ENCODE data around the gene PROKR1.
"Not testable (repeated sequence)": the region's sequence is repeated elsewhere in the genome, so short reads cannot be mapped to it uniquely, and the experiment has no call there.

PROKR1 gene

DNA sequence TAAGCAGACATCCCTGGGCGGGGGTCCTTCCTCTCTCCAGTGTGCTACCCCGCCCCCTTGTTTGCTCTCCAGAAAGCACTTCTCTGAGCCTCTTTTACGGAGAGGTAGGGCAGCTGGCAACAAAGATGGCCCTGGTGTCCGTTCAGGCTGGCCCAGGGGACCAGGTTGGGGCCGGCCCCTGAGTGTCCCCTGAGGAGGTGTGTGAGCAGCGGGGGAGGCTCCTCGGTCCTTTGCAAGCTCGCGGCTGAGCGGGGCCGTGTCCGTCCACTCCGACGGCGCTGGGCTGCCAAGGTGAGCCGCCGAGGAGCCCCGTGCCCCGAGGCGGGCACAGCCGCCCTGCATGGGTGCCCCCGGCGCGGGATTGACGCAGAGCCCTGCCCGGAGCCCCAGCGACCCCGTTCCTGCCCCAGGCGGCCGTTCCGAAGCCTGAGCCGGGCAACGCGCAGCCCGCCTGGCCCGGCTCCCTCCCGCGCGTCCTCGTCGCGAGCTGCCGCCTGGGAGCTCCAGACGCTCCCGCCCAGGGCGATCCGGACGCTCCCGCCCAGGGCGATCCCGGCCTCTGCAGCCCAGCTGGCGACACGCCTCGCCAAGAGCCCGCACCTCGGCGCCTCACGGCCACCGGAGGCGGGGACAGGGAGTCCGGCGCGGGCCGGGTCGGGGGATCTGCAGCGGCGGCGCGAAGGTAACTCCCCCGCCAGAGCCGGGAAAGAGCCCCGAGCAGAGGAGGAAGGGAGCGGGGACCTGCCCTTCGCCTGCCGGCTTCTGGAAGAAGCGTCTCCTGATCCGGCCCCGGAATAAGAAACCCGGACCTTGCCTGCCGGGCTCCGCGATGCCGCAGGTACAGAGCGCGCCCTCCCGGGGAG, at the start of gene PROKR1:
TSS of gene PROKR1 (plus strand) at position 569 of the 863 bp plus-strand sequence. CDS start 2,243 bp downstream, outside the sequence.
- no peak within 1 kb of the TSS for H3K27ac ChIP-seq

DNA sequence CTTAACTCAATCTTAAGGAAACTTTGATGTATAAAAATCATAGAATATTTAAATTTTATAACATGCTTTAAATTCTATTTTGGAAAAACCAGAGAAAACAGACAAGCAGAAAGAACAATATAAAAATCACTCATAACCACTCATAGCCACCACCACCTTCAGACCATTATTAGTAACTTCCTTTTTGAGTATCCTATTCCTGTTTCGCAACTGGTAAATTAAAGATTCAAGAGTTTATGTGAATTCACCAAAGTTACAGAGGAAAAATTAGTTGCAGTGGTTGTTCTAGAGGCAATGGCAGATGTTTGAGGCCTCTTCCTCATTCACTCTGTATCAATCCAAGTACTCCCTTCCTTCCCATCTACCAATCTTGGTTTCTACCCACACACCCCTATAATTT, 49.3 kb upstream of the PROKR1 start:
- TF ChIP-seq ZFX (IDR thresholded peaks at IDR 0.05; ENCODE audit: borderline replicate concordance) = no peak
- TF ChIP-seq, protein P1, sequence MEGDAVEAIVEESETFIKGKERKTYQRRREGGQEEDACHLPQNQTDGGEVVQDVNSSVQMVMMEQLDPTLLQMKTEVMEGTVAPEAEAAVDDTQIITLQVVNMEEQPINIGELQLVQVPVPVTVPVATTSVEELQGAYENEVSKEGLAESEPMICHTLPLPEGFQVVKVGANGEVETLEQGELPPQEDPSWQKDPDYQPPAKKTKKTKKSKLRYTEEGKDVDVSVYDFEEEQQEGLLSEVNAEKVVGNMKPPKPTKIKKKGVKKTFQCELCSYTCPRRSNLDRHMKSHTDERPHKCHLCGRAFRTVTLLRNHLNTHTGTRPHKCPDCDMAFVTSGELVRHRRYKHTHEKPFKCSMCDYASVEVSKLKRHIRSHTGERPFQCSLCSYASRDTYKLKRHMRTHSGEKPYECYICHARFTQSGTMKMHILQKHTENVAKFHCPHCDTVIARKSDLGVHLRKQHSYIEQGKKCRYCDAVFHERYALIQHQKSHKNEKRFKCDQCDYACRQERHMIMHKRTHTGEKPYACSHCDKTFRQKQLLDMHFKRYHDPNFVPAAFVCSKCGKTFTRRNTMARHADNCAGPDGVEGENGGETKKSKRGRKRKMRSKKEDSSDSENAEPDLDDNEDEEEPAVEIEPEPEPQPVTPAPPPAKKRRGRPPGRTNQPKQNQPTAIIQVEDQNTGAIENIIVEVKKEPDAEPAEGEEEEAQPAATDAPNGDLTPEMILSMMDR (IDR thresholded peaks at IDR 0.05) = no peak
- H3K27ac ChIP-seq = peak overlapping the region; percentile 66

More for the DNA sequence above, at the start of gene PROKR1:
- TF ChIP-seq ZFX (IDR thresholded peaks at IDR 0.05; ENCODE audit: borderline replicate concordance) = no peak
- TF ChIP-seq, protein P1 (IDR thresholded peaks at IDR 0.05) = peak; percentile 15

DNA sequence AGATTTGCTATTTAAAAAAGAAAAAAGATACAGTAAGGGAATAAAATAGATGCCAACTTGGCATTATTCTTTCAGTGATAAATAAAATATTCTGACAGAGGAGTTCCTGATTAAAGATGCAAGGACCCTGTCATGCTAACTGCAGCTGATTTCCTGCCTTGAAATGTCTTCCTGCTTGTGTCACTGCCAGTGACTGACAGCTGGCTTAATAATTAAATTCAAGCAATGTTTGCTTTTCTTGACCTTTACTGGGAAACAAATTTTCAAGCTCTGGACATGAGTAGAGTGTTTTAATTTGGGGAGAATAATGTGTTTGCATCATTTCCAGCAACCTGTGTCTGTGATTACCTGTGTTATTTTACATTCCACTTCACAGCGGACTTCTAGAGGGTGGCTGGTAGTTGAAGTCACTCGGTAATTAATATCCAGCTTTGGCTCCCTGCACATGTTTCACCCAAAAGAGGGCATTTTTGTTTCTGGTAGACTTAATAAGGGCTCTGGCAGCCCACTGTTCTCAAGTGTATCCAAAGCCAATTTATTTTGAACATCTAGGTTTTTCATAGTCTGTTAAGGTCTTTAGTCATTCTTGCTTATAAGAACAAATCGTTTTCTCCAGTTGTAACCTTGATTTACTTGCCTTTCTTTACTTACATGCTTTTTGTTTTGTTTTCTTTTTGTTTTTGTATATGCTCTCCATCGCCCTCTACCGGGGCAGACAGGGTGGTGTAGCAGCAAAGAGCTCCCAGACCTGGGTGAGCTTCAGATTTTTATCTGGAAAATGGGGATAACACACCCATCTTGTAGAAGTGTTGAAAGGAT, 48.5 kb upstream of the PROKR1 start:
- peak overlapping the region; percentile 66 for H3K27ac ChIP-seq

DNA sequence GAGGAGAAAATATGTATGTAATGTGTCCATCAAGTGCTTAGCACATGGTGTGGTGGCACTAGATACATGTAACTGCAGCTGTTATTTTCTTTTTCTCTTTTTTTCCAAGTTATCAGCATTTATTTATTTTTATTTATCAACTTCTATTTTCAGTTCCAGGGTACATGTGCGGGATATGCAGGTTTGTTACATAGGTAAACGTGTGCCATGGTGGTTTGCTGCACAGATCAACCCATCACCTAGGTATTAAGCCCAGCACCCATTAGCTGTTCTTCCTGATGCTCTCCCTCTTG, 47.9 kb upstream of the PROKR1 start:
- H3K27ac ChIP-seq = peak overlapping the region; percentile 66
- TF ChIP-seq, protein P1 (IDR thresholded peaks at IDR 0.05) = peak; percentile 62

More for the DNA sequence above, 48.5 kb upstream of the PROKR1 start:
- TF ChIP-seq, protein P1 (IDR thresholded peaks at IDR 0.05) = peak; percentile 91
- no peak for TF ChIP-seq ZFX (IDR thresholded peaks at IDR 0.05; ENCODE audit: borderline replicate concordance)

DNA sequence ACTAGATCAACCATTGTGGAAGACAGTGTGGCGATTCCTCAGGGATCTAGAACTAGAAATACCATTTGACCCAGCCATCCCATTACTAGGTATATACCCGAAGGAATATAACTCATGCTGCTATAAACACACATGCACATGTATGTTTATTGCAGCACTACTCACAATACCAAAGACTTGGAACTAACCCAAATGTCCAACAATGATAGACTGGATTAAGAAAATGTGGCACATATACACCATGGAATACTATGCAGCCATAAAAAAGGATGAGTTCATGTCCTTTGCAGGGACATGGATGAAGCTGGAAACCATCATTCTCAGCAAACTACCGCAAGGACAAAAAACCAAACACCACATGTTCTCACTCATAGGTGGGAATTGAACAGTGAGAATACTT, 42.9 kb upstream of the PROKR1 start:
- not testable (repeated sequence) for H3K27ac ChIP-seq

DNA sequence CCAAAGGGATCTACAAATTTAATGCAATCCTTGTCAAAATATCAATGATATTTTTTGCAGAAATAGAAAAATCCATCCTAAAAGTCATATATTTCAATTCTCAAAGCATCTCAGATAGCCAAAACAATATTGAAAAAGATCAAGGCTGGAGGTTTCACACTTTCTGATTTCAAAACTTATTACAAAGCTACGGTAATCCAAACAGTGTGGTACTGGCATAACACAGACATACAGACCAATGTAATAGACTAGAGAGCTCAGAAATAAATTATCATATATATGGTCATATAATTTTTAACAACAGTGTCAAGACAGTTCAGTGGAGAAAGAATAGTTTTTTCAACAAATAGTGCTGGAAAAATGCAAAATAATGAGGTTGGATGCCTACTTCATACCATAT, 40.3 kb upstream of the PROKR1 start:
- no peak overlapping the region for H3K27ac ChIP-seq

DNA sequence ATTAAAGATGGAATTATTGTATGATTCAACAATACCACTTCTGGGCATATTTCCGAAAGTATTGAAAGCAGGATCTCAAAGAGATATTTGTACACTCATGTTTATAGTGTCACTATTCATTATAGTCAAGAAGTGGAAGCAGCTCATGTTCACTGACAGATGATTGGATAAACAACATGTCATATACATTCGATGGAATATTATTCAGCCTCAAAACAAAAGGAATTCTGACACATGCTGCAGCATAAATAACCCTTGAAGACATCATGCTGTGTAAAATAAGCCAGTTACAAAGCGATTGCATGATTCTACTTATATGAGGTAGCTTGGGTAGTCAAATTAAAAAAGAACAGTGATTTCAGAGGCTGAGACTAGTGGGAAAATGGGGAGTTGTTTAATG, 39.3 kb upstream of the PROKR1 start:
- TF ChIP-seq ZFX (IDR thresholded peaks at IDR 0.05; ENCODE audit: borderline replicate concordance) = no peak
- TF ChIP-seq, protein P1 (IDR thresholded peaks at IDR 0.05) = no peak
- H3K27ac ChIP-seq = no peak overlapping the region

More for the DNA sequence above, 40.3 kb upstream of the PROKR1 start:
- TF ChIP-seq ZFX (IDR thresholded peaks at IDR 0.05; ENCODE audit: borderline replicate concordance) = no peak
- TF ChIP-seq, protein P1 (IDR thresholded peaks at IDR 0.05) = no peak
